Spinal cord (tissue), 10 donors: ENCODE measurements around the gene YEATS4. TPM values are rescaled to one million over a fixed set of nuclear protein-coding genes. Genes with fewer than 3 reads are reported as not detected.

Experiments
- DNase-seq, 6 donors: peaks; one replicate each; pipeline versions ENCODE4 v3.0.0 to v3.0.0-alpha.2; 2013 to 2015; ENCODE audit warnings: low spot score in 6 of 6, low read depth in 4 of 6
- H3K27ac ChIP-seq: one replicate; pipeline ENCODE4 v1.5.1; 2013; ENCODE audit warnings: low read depth, low read length, control low read depth
- H3K27me3 ChIP-seq: one replicate; pipeline ENCODE4 v1.6.1; 2013; ENCODE audit warnings: low read length; ENCODE audit not compliant: control insufficient read depth, insufficient read depth
- H3K36me3 ChIP-seq: one replicate; pipeline ENCODE4 v1.6.1; 2013; ENCODE audit warnings: low read length; ENCODE audit not compliant: control insufficient read depth, insufficient read depth
- H3K4me1 ChIP-seq: one replicate; pipeline ENCODE4 v1.6.1; 2013; ENCODE audit warnings: low read length; ENCODE audit not compliant: control insufficient read depth, insufficient read depth
- H3K4me3 ChIP-seq: one replicate; pipeline ENCODE4 v1.5.1; 2013; ENCODE audit warnings: low read depth, low read length, control low read depth
- H3K9me3 ChIP-seq: one replicate; pipeline ENCODE4 v1.6.1; 2013; ENCODE audit warnings: low read length; ENCODE audit not compliant: control insufficient read depth, insufficient read depth
- WGBS: methylation state at CpG from one replicate; pipeline ENCODE4 v1.1.5; 2013; ENCODE audit warnings: missing lambda C conversion rate; ENCODE audit not compliant: insufficient coverage; 5-methylcytosine and 5-hydroxymethylcytosine counted together
- polyA plus RNA-seq, 2 donors: library from polyadenylated mRNA; unstranded; fragments of 120-200 nt; gene quantifications; one replicate each; pipeline ENCODE4 v1.2.1, GENCODE V29; 2013; ENCODE audit not compliant: insufficient read length in 2 of 2
- total RNA-seq, 2 donors: library from RNA; depleted of rRNA in 1 of 2; stranded (reverse); fragments of 120-200 nt in 1 of 2; fragments of >200 nt in 1 of 2; gene quantifications; one replicate each; pipeline versions ENCODE4 v1.2.3 to v1.2.4, GENCODE V29; 2013 to 2014
- donor health status: healthy.

The YEATS4 gene
- total and polyA plus RNA-seq, 4 donors, result 21.7 to 29.8 (median 27.4) TPM

DNA sequence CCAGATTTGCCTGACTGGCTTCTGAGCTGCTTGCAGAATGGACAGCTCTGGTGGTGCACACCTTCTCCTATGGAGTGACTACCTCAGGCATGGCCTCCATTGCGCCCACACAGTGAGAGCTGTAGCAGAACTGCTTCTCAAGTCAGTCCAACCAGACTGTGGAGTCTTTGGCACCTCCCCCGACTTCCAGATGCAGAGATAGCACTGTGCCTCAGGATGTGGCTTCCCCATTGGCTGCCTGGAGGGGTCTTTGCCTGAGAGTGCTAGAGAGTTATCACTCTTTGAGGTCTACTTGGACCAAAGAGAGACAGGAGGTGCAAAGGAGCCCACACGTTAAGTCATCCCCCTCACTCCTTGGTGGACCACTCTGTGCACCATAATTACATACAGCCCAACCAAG, 65.9 kb downstream of the YEATS4 start:
- H3K9me3 ChIP-seq, result no peaks in the 10 kb centered on the region
- WGBS, result 100% methylated on average over 3 of the region's 3 CpGs
- no peaks in the 10 kb centered on the region for H3K36me3 ChIP-seq
- H3K4me3 ChIP-seq, result no peak overlapping the region
- H3K27me3 ChIP-seq, result no peaks in the 10 kb centered on the region
- no peaks in the 10 kb centered on the region for H3K4me1 ChIP-seq
- no peak for DNase-seq
- no peak overlapping the region for H3K27ac ChIP-seq

DNA sequence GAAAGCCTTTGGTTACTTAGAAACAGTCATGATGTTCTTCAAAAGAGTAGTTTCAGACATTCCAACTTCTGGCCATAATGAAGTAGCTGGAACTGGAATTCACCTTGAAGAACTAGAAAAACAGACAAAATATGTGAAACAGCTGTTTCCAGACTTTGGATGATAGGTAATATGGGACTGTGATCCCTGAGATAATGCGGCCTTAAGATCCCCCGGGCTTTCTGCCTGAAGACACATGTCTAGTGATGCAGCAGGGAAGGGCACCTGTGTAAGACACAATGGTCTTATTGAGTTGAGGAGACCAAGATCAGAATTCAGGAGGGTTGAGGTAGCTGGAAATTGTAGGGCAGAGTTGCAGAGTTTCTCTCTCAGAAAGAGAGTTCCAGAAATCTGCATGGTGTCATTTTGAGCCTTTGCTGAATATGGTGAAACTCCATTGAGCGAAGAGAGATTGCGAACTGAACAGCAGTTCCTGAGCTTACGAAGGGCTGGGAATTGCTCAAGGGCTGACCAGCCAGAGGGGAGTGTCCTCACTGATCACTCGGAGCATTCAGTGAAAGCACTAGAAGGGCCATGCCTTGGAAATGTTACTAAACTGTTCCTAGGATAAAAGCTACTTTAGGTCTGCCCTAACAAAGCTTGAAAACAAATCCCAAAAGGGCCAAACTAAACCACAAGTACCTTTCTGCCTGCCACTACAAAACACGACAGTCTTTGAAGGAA, 69.0 kb downstream of the YEATS4 start:
- no peaks in the 10 kb centered on the region for H3K9me3 ChIP-seq
- no peak overlapping the region for H3K4me3 ChIP-seq
- no peak for DNase-seq
- H3K4me1 ChIP-seq, result no peaks in the 10 kb centered on the region
- H3K27ac ChIP-seq, result no peak overlapping the region
- no peaks in the 10 kb centered on the region for H3K27me3 ChIP-seq
- WGBS, result 89% methylated on average over 6 of the region's 7 CpGs
- H3K36me3 ChIP-seq, result no peaks in the 10 kb centered on the region

GRCh38 chr12:69430942-69431590, 71.5 kb downstream of the YEATS4 start:
- H3K27ac ChIP-seq, result no peak overlapping the region
- no peaks in the 10 kb centered on the region for H3K4me1 ChIP-seq
- H3K4me3 ChIP-seq, result no peak overlapping the region
- H3K27me3 ChIP-seq, result no peaks in the 10 kb centered on the region
- no peaks in the 10 kb centered on the region for H3K9me3 ChIP-seq
- H3K36me3 ChIP-seq, result no peaks in the 10 kb centered on the region
- WGBS, result 66% methylated on average over 6 of the region's 8 CpGs
- no peak for DNase-seq

DNA sequence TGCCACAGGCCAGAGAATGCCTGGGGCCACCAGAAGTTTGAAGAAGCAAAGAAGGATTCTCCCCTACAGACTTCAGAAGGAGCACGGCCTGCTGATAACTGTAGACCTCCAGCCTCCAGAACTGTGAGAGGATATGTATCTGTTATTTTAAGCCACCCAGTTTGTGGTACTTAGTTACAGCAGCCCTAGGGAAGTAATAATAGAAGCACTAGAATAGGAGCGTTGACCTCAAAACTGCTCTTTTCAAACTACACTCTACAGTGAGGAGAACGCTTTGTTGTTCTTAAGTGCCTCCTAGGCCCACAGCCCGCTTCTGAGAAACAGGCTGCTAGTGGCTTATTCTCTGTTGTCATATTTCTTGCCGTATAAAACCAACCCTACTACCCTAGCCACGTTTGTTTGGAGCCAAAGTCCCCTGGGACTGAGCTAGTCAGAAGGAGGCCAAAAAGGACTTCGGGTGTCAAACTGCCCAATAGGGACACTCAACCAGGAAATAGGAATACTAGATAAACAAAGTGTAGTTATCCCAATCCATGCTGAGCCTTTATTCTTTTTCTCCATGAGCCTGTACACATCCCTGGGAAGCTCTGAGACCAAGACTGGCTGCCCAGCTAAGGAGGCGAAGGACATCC, 72.2 kb downstream of the YEATS4 start:
- Histone ChIP-seq H3K27ac (no peak overlapping the region), H3K27me3 (no peaks in the 10 kb centered on the region), H3K36me3 (no peaks in the 10 kb centered on the region), H3K9me3 (no peaks in the 10 kb centered on the region), H3K4me1 (no peaks in the 10 kb centered on the region), H3K4me3 (no peak overlapping the region)
- 63% methylated on average over 4 of the region's 8 CpGs for whole genome bisulfite sequencing
- peak in 1 of 6 donors; percentile 15 for DNase-seq

DNA sequence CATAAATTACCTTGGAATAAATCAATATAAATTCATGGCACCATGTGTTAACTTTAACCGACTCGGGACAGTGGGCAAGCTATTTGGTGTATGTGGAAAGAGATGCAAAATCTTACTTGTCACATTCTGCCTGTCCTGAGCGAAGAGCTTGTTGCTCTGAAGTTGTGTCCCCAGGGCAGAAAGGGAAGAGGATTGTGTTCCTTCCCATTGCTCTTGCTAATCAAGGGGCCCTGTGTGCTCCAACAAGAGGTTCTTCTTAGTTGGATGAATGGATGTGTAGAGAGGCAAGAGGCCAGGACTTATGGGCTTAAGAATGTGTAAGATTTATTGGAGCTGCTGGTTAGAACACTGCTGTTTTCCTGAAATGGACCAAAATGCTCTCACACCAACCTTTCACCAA, 74.1 kb downstream of the YEATS4 start:
- H3K27me3 ChIP-seq, result no peaks in the 10 kb centered on the region
- H3K9me3 ChIP-seq, result no peaks in the 10 kb centered on the region
- DNase-seq, result peak in 3 of 6 donors; percentile 9 to 48 (median 46)
- no peak overlapping the region for H3K4me3 ChIP-seq
- no peaks in the 10 kb centered on the region for H3K36me3 ChIP-seq
- H3K27ac ChIP-seq, result no peak overlapping the region
- H3K4me1 ChIP-seq, result no peaks in the 10 kb centered on the region
- WGBS, result 66% methylated on average over 3 of the region's 3 CpGs

DNA sequence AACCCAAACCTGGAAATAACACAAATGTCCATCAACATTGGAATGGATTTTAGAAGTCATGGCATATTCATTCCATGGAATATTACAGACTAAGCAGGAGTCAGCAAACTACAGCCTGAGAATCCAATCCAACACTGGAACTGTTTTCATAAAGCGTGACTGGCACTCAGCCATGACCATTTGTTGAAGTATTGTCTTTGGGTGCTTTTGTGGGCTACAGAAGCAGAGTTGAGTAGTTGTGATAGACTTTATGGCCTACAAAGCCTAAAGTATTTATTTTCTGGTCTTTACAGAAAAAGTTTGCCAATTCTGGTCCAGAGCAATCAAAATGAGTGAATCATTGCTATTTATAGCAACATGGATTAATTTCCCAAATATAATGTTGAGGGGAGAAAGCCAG, 76.1 kb downstream of the YEATS4 start:
- no CpG with 5 or more reads among the region's 1 CpG for WGBS
- Histone ChIP-seq H3K4me3 (no peak overlapping the region), H3K27ac (no peak overlapping the region)

DNA sequence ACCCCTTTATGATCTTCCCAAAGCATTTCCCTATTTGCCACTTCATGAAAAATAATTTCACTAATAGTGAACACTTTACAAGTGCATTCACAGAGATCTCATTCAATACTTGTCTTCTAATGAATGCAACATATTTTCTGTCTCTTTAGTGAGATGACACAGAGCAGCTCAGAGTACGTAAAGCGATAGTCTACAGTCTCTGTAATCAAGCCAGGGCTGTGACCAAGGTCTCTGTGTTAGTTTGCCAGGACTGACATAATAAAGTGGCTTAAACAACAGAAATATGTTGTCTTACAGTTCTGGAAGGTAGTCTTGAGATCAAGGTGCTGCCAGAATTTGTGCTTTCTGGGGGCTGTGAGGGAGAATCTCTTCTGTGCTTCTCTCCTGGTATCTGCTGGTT, 77.5 kb downstream of the YEATS4 start:
- no peaks in the 10 kb centered on the region for H3K4me1 ChIP-seq
- no peak overlapping the region for H3K4me3 ChIP-seq
- 68% methylated on average over 2 of the region's 2 CpGs for WGBS
- DNase-seq, result no peak
- no peaks in the 10 kb centered on the region for H3K9me3 ChIP-seq
- no peak overlapping the region for H3K27ac ChIP-seq
- no peaks in the 10 kb centered on the region for H3K36me3 ChIP-seq
- no peaks in the 10 kb centered on the region for H3K27me3 ChIP-seq

More for the DNA sequence above, 76.1 kb downstream of the YEATS4 start:
- Histone ChIP-seq H3K4me1 (no peaks in the 10 kb centered on the region), H3K9me3 (no peaks in the 10 kb centered on the region), H3K27me3 (no peaks in the 10 kb centered on the region), H3K36me3 (no peaks in the 10 kb centered on the region)
- DNase-seq, result no peak

GRCh38 chr12:69438539-69438938, 79.0 kb downstream of the YEATS4 start:
- WGBS, result 100% methylated on average over 3 of the region's 3 CpGs

GRCh38 chr12:69440016-69440415, 80.5 kb downstream of the YEATS4 start:
- H3K4me3 ChIP-seq, result no peak overlapping the region
- H3K9me3 ChIP-seq, result no peaks in the 10 kb centered on the region
- no peaks in the 10 kb centered on the region for H3K36me3 ChIP-seq
- DNase-seq, result no peak
- 95% methylated on average over 2 of the region's 3 CpGs for WGBS
- no peaks in the 10 kb centered on the region for H3K4me1 ChIP-seq
- H3K27me3 ChIP-seq, result no peaks in the 10 kb centered on the region
- H3K27ac ChIP-seq, result no peak overlapping the region

More at GRCh38 chr12:69438539-69438938, 79.0 kb downstream of the YEATS4 start:
- DNase-seq, result no peak
- H3K27me3 ChIP-seq, result no peaks in the 10 kb centered on the region
- H3K4me3 ChIP-seq, result no peak overlapping the region
- no peaks in the 10 kb centered on the region for H3K4me1 ChIP-seq
- H3K9me3 ChIP-seq, result no peaks in the 10 kb centered on the region
- H3K36me3 ChIP-seq, result no peaks in the 10 kb centered on the region
- no peak overlapping the region for H3K27ac ChIP-seq
